ENCODE results near the gene RGS16. TPM values are rescaled to one million over a fixed set of nuclear protein-coding genes. Genes with fewer than 3 reads are reported as not detected.

The RGS16 gene
- total RNA-seq, 1 experiment from 2014 or later = not detected

DNA sequence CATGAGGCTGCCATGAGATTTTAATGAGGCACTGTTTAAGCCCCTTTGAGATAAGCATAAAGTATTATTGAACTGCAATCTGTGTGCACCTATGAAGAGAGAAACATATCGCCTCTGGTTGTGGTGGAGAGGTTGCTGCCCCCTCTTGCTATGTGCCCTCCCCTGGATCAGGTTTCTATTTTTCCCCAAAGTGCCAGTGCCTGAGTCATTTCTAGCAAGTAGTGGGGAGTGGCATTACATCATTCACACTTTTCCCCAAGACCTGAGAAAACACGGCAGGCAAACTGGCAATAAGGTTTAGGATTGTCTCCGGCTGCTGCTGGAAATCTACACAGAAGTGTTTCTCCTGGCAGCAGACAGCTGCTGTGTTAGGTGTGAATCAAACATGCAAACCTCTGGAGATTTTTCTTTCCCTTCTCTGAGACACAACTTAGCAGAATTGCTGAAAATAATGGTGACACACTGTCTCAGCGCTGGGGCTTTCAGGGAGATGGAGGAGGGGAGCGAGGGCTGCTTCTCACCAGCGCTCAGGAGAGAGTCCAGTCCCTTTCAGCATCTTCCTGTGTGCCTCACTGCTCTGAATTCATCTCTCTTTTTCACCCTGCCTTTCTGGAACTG is 13.7 kb upstream of the RGS16 start:
- no peaks in the 10 kb centered on the region for H3K9me3 ChIP-seq (ENCODE audit: insufficient read depth, low read depth)
- no peak overlapping the region for H3K4me3 ChIP-seq
- peak overlapping the region; percentile 56 for H3K4me2 ChIP-seq
- DNase-seq = peak; percentile 23 to 41
- peaks cover 5% of the 10 kb centered on the region; the same call in 1 of the 2 replicates for H3F3A ChIP-seq (ENCODE audit: insufficient read depth, low read depth)
- no peaks in the 10 kb centered on the region for H4K20me1 ChIP-seq (ENCODE audit: insufficient read depth)
- TF ChIP-seq, protein P1, sequence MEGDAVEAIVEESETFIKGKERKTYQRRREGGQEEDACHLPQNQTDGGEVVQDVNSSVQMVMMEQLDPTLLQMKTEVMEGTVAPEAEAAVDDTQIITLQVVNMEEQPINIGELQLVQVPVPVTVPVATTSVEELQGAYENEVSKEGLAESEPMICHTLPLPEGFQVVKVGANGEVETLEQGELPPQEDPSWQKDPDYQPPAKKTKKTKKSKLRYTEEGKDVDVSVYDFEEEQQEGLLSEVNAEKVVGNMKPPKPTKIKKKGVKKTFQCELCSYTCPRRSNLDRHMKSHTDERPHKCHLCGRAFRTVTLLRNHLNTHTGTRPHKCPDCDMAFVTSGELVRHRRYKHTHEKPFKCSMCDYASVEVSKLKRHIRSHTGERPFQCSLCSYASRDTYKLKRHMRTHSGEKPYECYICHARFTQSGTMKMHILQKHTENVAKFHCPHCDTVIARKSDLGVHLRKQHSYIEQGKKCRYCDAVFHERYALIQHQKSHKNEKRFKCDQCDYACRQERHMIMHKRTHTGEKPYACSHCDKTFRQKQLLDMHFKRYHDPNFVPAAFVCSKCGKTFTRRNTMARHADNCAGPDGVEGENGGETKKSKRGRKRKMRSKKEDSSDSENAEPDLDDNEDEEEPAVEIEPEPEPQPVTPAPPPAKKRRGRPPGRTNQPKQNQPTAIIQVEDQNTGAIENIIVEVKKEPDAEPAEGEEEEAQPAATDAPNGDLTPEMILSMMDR (conservative IDR thresholded peaks at IDR 0.05) = no peak
- TF ChIP-seq EZH2 (IDR thresholded peaks at IDR 0.05; ENCODE audit: low read depth) = no peak
- no peaks in the 10 kb centered on the region for H3K79me2 ChIP-seq (ENCODE audit: low read depth)
- no peak overlapping the region for H3K27ac ChIP-seq
- no peaks in the 10 kb centered on the region for H3K36me3 ChIP-seq (ENCODE audit: low read depth)
- H3K27me3 ChIP-seq (ENCODE audit: insufficient read depth, low read depth) = no peaks in the 10 kb centered on the region
- H3K9me2 ChIP-seq (ENCODE audit: insufficient read depth) = no peaks in the 10 kb centered on the region
- no TSS peak for BruUV-seq (replicated peaks)
- H3K4me1 ChIP-seq (replicated peaks; ENCODE audit: insufficient read depth) = peaks cover 46% of the 10 kb centered on the region
- intact Hi-C loops (cut with micrococcal nuclease; ENCODE audit: unreplicated experiment) = loop anchor here (1.0 kb wide), 1 partner anchor 69 kb away; no protein-coding TSS in a partner anchor
- ChIA-PET POLR2A (ENCODE audit: unreplicated experiment) (no interaction called here), CTCF (no interaction called here)
- peak overlapping the region; percentile 34; the same call in 1 of the 2 replicates for H2AFZ ChIP-seq

DNA sequence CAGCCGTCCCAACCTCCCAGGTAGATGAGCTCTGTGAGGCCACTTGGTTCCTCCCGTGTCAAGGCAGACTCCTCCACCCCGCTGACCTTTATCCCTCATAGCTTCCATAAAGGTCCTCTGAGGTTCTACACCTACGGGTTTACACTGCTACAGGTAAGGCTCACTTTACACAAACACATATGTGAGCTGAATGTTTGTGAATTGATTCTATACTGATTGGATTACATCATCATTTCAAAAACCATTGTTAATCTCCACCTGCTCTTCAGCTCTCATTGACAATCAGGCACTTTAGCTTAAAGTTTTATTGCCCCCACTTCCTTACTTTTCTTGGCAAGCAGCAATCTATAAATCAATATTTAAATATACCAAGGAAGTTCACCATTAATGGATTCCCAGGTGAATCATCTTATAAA is 12.8 kb upstream of the RGS16 start:
- H3K4me3 ChIP-seq = no peak overlapping the region
- TF ChIP-seq EZH2 (IDR thresholded peaks at IDR 0.05; ENCODE audit: low read depth) = no peak
- TF ChIP-seq, protein P1 (conservative IDR thresholded peaks at IDR 0.05) = no peak
- POLR2A ChIA-PET (ENCODE audit: unreplicated experiment) = interaction anchor here (0.6 kb wide), 1 partner anchor 171 kb away, joined by 34 read pairs; no protein-coding TSS in a partner anchor
- no peaks in the 10 kb centered on the region for H3K27me3 ChIP-seq (ENCODE audit: insufficient read depth, low read depth)
- no peaks in the 10 kb centered on the region for H3K36me3 ChIP-seq (ENCODE audit: low read depth)
- H3K4me1 ChIP-seq (replicated peaks; ENCODE audit: insufficient read depth) = peaks cover 46% of the 10 kb centered on the region
- H3K79me2 ChIP-seq (ENCODE audit: low read depth) = no peaks in the 10 kb centered on the region
- H3K27ac ChIP-seq = no peak overlapping the region
- intact Hi-C loops (cut with micrococcal nuclease; ENCODE audit: unreplicated experiment) = loop anchor here (1.0 kb wide), 1 partner anchor 70 kb away; no protein-coding TSS in a partner anchor
- no peaks in the 10 kb centered on the region for H4K20me1 ChIP-seq (ENCODE audit: insufficient read depth)
- BruUV-seq (replicated peaks) = no TSS peak
- CTCF ChIA-PET = no interaction called here
- peak overlapping the region; percentile 56; the same call in 1 of the 2 replicates for H3K4me2 ChIP-seq
- DNase-seq = no peak
- no peak overlapping the region for H2AFZ ChIP-seq
- peaks cover 5% of the 10 kb centered on the region; the same call in 1 of the 2 replicates for H3F3A ChIP-seq (ENCODE audit: insufficient read depth, low read depth)
- H3K9me2 ChIP-seq (ENCODE audit: insufficient read depth) = no peaks in the 10 kb centered on the region
- no peaks in the 10 kb centered on the region for H3K9me3 ChIP-seq (ENCODE audit: insufficient read depth, low read depth)

DNA sequence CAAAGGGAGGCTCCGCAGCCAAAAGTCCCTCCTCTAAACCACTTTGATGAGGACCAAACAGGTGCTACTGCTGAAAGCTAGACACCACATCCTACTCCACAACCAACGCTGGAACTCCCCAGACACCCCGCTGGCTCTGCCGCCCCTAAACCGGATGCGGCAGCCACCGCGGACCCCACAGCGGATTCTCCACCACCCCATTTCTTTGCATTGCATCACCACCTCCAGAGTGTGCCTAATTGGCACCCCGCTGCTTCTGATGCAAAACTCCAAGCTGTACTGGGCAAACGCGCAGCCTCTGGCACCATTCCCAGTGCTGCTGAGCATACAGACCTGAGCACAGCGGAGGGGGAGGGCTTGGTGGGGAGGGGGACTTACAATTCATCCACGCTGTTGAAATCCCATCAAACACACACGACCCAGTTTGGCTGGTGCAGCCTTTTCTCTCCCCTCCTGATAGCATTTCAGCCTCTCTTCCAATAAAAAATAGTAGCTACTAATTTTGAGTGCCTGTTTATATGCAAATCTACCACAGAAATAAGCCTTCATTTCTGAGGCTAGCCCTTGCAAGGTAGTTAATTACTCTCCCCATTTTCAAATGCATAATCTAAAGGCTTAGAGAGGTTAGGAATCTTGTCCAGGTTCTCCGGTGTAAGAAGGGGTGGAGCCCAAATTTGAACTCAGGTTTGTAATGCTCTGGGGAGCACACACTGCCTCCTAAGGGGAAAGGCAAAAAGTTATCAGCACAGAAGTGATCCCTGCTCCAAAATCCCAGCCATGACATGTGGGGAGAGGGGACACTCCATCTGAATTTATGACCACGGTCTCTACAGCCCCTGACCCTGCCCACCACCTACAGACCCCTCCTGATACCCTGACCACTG is 12.2 kb upstream of the RGS16 start:
- no peaks in the 10 kb centered on the region for H3K9me3 ChIP-seq (ENCODE audit: insufficient read depth, low read depth)
- H4K20me1 ChIP-seq (ENCODE audit: insufficient read depth) = no peaks in the 10 kb centered on the region
- CTCF ChIA-PET = no interaction called here
- peak in 1 of 2 experiments; percentile 24 for DNase-seq
- no peaks in the 10 kb centered on the region for H3K79me2 ChIP-seq (ENCODE audit: low read depth)
- intact Hi-C loops (cut with micrococcal nuclease; ENCODE audit: unreplicated experiment) = loop anchor here (1.0 kb wide), 1 partner anchor 71 kb away; no protein-coding TSS in a partner anchor
- H3K27me3 ChIP-seq (ENCODE audit: insufficient read depth, low read depth) = no peaks in the 10 kb centered on the region
- H2AFZ ChIP-seq = no peak overlapping the region
- H3K9me2 ChIP-seq (ENCODE audit: insufficient read depth) = no peaks in the 10 kb centered on the region
- H3F3A ChIP-seq (ENCODE audit: insufficient read depth, low read depth) = peaks cover 5% of the 10 kb centered on the region; the same call in 1 of the 2 replicates
- BruUV-seq (replicated peaks) = no TSS peak
- H3K4me3 ChIP-seq = peak overlapping the region; percentile 10; the same call in 1 of the 2 replicates
- H3K4me1 ChIP-seq (replicated peaks; ENCODE audit: insufficient read depth) = peaks cover 46% of the 10 kb centered on the region
- peak overlapping the region; percentile 77 for H3K4me2 ChIP-seq
- no peak overlapping the region; the same call in 1 of the 2 replicates for H3K27ac ChIP-seq
- TF ChIP-seq, protein P1 (conservative IDR thresholded peaks at IDR 0.05) = no peak
- no peak for TF ChIP-seq EZH2 (IDR thresholded peaks at IDR 0.05; ENCODE audit: low read depth)
- POLR2A ChIA-PET (ENCODE audit: unreplicated experiment) = interaction anchor here (0.6 kb wide), 1 partner anchor 172 kb away, joined by 34 read pairs; no protein-coding TSS in a partner anchor
- no peaks in the 10 kb centered on the region for H3K36me3 ChIP-seq (ENCODE audit: low read depth)
